Measurements from ENCODE around the gene SLC38A10.

SLC38A10 gene

DNA sequence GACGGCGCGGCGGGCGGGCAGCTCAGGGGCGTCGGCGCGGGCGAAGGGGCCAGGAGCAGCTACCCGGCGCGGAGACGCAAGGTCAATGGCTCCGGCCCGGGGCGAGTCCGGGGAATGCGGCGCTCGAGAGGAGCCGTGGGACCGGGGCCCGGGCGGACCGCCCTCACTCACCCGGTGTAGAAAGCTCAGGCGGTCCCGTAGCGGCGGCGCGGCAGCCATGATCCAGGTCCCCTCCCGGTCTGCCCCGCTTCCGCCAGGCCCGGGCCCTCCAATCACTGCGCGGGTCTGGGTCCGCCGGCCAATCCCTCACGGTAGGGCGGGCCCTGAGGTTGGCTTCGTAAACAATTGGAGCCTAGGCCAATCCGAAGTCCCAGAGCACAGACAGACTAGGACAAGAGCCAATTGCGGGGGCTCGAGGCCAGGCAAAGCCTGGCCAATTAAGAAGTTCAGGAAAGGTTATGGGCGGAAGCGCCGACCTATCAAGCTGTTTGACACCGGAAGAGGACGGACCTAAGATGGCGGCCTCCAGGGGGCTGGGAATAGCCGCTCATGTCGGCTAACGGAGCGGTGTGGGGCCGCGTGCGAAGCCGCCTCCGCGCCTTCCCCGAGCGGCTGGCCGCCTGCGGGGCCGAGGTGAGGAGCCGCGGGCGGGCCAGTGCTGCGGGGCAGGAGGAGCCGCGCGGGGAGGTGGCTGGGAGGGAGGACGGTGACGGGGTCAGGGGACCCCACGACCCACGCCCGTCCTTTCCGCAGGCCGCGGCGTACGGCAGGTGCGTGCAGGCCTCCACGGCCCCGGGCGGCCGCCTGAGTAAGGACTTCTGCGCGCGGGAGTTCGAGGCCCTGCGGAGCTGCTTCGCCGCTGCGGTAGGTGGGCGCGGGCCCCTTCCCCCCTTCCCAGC, 56.0 kb downstream of the SLC38A10 start, which contains the start of the genes NDUFAF8 and TEPSIN:
TSS of gene NDUFAF8 (plus strand) at position 504 of the 899 bp plus-strand sequence. CDS start at position 550, 46 bp downstream.
TSS of gene TEPSIN (minus strand) at position 241 of the 899 bp plus-strand sequence. CDS start at position 219, 22 bp downstream.
- ChIA-PET POLR2A (interaction anchor here (0.7 to 1.5 kb wide), 7 partner anchors 9 to 273 kb away, joined by 3 to 6 read pairs (median 4); partner anchors contain the start of genes ACTG1 and CEP131), CTCF (interaction anchor here (1.2 to 2.1 kb wide), 7 partner anchors 12 to 246 kb away, joined by 4 to 13 read pairs (median 5); no protein-coding TSS in a partner anchor)
- peak; percentile 97 for DNase-seq (ENCODE audit: low read depth, low spot score)
- H3K4me3 ChIP-seq (ENCODE audit: low read depth, low read length), result peak within 1 kb of the TSS; percentile 91
- TF ChIP-seq, protein P1, sequence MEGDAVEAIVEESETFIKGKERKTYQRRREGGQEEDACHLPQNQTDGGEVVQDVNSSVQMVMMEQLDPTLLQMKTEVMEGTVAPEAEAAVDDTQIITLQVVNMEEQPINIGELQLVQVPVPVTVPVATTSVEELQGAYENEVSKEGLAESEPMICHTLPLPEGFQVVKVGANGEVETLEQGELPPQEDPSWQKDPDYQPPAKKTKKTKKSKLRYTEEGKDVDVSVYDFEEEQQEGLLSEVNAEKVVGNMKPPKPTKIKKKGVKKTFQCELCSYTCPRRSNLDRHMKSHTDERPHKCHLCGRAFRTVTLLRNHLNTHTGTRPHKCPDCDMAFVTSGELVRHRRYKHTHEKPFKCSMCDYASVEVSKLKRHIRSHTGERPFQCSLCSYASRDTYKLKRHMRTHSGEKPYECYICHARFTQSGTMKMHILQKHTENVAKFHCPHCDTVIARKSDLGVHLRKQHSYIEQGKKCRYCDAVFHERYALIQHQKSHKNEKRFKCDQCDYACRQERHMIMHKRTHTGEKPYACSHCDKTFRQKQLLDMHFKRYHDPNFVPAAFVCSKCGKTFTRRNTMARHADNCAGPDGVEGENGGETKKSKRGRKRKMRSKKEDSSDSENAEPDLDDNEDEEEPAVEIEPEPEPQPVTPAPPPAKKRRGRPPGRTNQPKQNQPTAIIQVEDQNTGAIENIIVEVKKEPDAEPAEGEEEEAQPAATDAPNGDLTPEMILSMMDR (IDR thresholded peaks at IDR 0.05; ENCODE audit: insufficient read depth, low read length, missing control alignments), result no peak

DNA sequence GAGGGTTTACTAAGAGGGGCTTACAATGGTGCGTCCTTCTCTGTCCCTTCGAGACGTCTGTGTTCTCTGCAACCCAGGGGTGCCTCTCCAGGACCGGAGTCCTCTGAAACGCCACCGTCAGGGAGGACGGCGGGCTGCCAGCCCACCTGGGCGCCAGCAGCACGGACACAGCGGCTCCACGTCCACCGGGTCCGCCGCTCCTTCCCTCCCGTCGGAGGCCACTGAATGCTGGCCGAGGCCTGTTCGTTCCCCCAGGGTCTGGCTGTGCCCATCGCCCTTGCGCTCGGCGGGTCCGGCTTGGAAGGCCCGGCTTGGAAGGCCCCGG, 56.7 kb downstream of the SLC38A10 start:
- POLR2A ChIA-PET, result interaction anchor here (0.7 to 1.5 kb wide), 7 partner anchors 10 to 274 kb away, joined by 3 to 6 read pairs (median 4); partner anchors contain the start of genes ACTG1 and CEP131
- H3K4me3 ChIP-seq (ENCODE audit: low read depth, low read length), result peak overlapping the region; percentile 91
- CTCF ChIA-PET, result interaction anchor here (1.2 to 2.1 kb wide), 7 partner anchors 11 to 246 kb away, joined by 4 to 13 read pairs (median 5); no protein-coding TSS in a partner anchor
- no peak for DNase-seq (ENCODE audit: low read depth, low spot score)
- TF ChIP-seq, protein P1 (IDR thresholded peaks at IDR 0.05; ENCODE audit: insufficient read depth, low read length, missing control alignments), result no peak

DNA sequence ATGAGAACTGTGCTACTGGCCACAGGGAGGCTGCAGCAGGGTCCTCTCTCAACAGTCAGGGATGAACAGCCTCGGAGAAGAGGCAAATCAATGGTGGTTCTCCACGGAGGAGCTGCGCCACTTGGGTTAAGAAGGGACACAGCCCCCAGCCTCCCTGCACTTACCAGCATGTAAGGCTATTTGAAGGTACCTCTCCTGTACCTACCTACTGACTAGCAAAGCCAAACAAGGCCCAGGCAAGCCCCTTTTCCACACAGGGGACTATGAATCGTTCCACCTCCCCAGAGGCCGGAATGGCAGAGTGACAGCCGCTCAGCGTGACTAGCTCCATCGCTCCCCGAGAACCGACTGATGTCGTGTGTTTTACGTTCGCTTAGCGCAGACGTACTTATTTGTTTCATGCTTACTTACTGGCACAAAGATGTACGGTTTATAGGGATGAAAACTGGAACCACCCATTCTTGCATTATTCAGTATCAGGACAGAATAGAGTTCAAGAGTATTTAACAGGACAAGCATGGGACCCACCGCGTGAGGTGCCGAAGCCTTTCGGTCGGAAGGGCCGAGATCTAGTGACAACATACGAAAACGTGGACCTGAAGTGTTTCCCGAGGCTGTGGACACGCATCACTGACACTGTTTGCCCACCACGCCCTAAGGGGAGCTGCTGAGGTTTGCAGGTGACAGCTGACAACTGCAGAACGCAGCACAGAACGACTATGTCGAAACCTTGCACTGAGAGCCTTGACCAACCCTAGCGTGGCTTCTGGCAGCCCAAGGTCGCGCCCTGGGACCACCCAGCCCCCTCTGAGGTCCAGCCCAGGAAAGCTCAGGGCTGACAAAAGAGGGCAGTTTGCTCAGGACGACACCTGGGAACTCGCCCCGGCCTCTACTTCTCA, 57.3 kb downstream of the SLC38A10 start:
- CTCF ChIA-PET, result interaction anchor here (1.2 to 2.1 kb wide), 6 partner anchors 11 to 247 kb away, joined by 4 to 13 read pairs (median 5); no protein-coding TSS in a partner anchor

DNA sequence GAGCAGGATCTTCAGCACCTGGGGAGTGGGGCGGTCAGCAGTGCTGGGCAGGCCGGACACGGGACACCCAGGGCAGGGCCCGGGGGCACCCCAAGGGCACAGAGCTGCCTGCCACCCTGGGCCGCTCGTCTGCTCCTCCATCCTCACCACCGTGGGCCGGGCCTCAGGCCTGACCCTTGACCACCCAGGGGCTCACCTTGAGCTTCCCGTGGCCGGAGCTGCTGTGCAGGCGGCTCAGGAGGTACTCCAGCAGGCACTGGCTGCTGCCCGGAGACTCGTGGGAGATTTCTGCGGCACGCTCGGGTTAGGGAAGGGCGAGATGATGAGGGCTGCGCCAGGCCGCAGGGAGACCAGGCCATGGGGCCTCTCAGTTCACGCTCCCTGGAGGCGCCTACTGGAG, 58.3 kb downstream of the SLC38A10 start:
- ChIA-PET POLR2A (no interaction called here), CTCF (no interaction called here)

More for the DNA sequence above, 57.3 kb downstream of the SLC38A10 start:
- POLR2A ChIA-PET, result interaction anchor here (1.2 to 1.5 kb wide), 2 partner anchors 15 to 160 kb away, joined by 4 to 5 read pairs; partner anchors contain the start of gene CEP131
- peak overlapping the region; percentile 91 for H3K4me3 ChIP-seq (ENCODE audit: low read depth, low read length)
- TF ChIP-seq, protein P1 (IDR thresholded peaks at IDR 0.05; ENCODE audit: insufficient read depth, low read length, missing control alignments), result no peak
- DNase-seq (ENCODE audit: low read depth, low spot score), result no peak

DNA sequence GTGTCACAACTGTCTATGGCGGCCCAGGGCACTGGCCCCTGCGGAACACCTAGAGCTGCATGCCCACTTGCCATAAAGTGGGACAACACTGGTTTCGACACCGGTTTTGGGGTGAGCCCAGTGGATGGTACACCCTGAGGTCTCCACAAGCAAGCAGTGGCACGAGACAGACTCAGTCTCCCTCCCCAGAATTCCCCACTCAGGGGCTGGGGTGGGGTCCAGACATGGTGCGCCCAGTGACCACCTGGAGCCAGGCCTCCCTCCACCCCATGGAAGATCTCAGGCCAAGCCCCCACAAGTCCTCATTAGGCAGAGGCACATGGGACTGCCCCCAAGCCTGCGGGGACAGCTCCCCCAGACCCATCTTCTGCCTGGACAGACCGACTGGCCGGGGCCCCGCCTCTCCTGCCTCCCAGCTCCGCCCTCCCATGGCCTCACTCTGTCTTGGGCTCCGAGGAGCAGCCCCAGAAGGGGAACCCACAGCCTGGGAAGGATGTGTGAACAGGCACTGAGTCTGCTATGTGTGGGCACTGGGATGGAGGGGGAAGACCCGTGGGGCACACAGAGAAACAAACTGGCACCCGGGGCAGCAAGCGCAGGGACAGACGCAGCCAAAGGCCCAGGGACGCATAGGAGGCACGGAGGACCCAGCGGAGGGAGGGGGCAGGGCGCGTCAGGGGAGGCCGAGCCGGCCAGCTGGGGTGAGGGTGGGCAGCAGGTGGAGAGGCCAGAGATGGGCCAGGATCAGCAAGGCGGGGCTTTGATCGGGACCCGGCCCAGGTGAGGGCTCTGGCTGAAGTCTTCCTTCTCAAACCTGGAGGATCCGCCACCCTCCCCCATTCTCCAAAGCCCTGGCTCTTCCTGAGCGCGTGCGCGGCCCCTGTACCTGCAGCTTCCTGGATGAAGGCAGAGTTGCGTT, 59.0 kb downstream of the SLC38A10 start:
- TF ChIP-seq, protein P1 (IDR thresholded peaks at IDR 0.05; ENCODE audit: insufficient read depth, low read length, missing control alignments), result no peak
- DNase-seq (ENCODE audit: low read depth, low spot score), result no peak
- H3K4me3 ChIP-seq (ENCODE audit: low read depth, low read length), result no peak overlapping the region
- CTCF ChIA-PET, result no interaction called here
- POLR2A ChIA-PET, result no interaction called here

More for the DNA sequence above, 58.3 kb downstream of the SLC38A10 start:
- no peak for DNase-seq (ENCODE audit: low read depth, low spot score)
- no peak overlapping the region for H3K4me3 ChIP-seq (ENCODE audit: low read depth, low read length)
- TF ChIP-seq, protein P1 (IDR thresholded peaks at IDR 0.05; ENCODE audit: insufficient read depth, low read length, missing control alignments), result no peak

All from AG04449 (cell line).